Adrenal gland (tissue), 5 donors: ENCODE data around the gene FAF1.

ENCODE experiments used
- CTCF ChIP-seq, 6 experiments: fragments of 450-650 bp in 4 of 6; fragments of 200-600 bp in 2 of 6; sonication (generic) in 1 of 6; IDR thresholded peaks; 1 replicate in 5 of 6; 2 replicates in 1 of 6; pipeline versions ENCODE4 v1.5.1 to v1.8.0; 2016 to 2021; ENCODE audit warnings: antibody characterized with exemption in 6 of 6, mild to moderate bottlenecking in 2 of 6, moderate library complexity in 1 of 6
- POLR2A ChIP-seq, 2 donors: fragments of 450-650 bp; IDR thresholded peaks; one replicate each; pipeline ENCODE4 v1.6.1; 2017; ENCODE audit warnings: antibody characterized with exemption in 2 of 2, mild to moderate bottlenecking in 2 of 2, moderate library complexity in 1 of 2
- donor health status: DM: no; HTN: no; CAD: no.

- no peak for TF ChIP-seq POLR2A (IDR thresholded peaks at IDR 0.05)
- TF ChIP-seq CTCF (IDR thresholded peaks at IDR 0.05): peak in 5 of 6 experiments; percentile 30 to 63 (median 33)
These were observed 224.6 kb downstream of the FAF1 start for GRCh38 chr1:50735443-50735842.
